ENCODE results near the gene POTEB.
"Not testable (repeated sequence)": the region's sequence is repeated elsewhere in the genome, so short reads cannot be mapped to it uniquely, and the experiment has no call there.

The POTEB gene

DNA sequence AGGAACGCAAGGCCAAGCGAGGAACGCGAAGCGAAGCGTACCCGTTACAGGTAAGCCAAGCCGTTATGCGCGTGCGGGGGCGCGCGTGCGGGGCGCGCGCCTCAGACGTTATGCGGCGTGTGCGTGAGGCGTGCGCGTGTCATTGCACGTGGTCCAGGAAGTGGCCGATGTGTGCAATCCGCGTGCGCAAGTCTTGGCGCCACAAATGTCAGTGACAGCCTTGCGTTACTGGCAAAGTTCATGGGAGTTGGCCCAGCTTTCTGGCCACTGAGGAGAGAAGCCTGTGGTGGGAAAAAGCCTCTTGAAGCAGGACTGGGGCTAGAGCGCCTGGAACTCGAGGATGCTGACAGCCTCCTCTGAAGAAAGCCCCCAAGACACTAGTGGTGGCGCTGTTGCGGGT is at the start of gene POTEB:
Gene POTEB, minus strand, starts transcription at position 101 of the 400 bp plus-strand sequence. CDS start 489 bp downstream, outside the sequence.
- DNase-seq: not testable (repeated sequence)

GRCh38 chr15:21890955-21891354 is 13.4 kb upstream of the POTEB start:
- not testable (repeated sequence) for DNase-seq

- not testable (repeated sequence) for DNase-seq
Observed at GRCh38 chr15:21889542-21889941, 12.0 kb upstream of the POTEB start.

DNA sequence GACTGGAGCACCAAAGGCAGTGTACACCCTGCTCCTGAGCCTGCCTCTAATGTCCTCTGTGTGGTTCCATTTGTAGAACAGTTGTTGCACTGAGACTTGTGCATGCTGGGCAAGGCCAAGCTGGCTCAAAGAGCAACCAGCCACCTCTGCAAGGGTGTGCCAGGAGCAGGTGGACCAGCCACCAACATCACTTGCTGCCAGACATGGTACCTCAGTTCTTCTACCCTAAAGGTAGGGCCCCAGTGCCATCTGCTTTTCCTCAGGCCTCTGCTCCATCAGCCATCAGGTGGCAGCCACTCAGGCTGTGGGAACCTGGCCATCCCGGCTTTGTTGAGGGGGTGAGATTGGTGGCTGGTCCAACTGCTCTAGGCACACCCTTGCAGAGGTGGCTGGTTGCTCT is 38.7 kb downstream of the POTEB start:
- DNase-seq: not testable (repeated sequence)
